Endothelial cell of umbilical vein (primary cell): ENCODE data around the gene AGAP2. TPM values are rescaled to one million over a fixed set of nuclear protein-coding genes. Genes with fewer than 3 reads are reported as not detected.

Source experiments
- BruUV-seq: library from RNA; stranded (reverse); fragments of 400-500 nt; replicated peaks from 2 replicates; lab custom pipeline; 2021; lab: Mats Ljungman, UMichigan
- CTCF ChIA-PET: fragments of 300-600, 350-600 bp; sonication (Branson Sonifier 250); formaldehyde crosslinking; loops from one replicate; lab custom pipeline; 2021; ENCODE audit warnings: antibody characterized with exemption, inconsistent platforms; lab: Charles Lee
- POLR2A ChIA-PET: fragments of 300-600, 350-600 bp; sonication (Branson Sonifier 250); formaldehyde crosslinking; loops from one replicate; lab custom pipeline; 2021; ENCODE audit warnings: antibody characterized with exemption, inconsistent platforms; lab: Charles Lee
- DNase-seq: peaks from one replicate; pipeline ENCODE4 v3.0.0-alpha.2; 2011; ENCODE audit warnings: low read depth, low spot score
- FAIRE-seq: peaks from 2 replicates; lab custom pipeline; 2011; peaks lifted over from hg19 to GRCh38; lab: Jason Lieb, UNC
- H2AFZ ChIP-seq: 2 replicates; pipeline ENCODE4 v1.6.0; 2012; ENCODE audit warnings: low read depth, low read length, control low read depth, inconsistent platforms
- H3K27ac ChIP-seq: 2 replicates; pipeline ENCODE4 v1.5.1; 2011; ENCODE audit warnings: low read depth, mild to moderate bottlenecking, control low read depth, low read length, moderate library complexity; ENCODE audit not compliant: insufficient read depth
- H3K27me3 ChIP-seq, 2 experiments: 2 replicates each; pipeline versions ENCODE4 v1.6.0 to v1.6.1; 2011; ENCODE audit warnings: low read length in 2 of 2, mixed read lengths in 1 of 2; ENCODE audit not compliant: control insufficient read depth in 2 of 2, insufficient read depth in 2 of 2
- H3K36me3 ChIP-seq, 2 experiments: 2 replicates in 1 of 2; 3 replicates in 1 of 2; pipeline ENCODE4 v1.5.1; 2011; ENCODE audit warnings: low read length in 2 of 2, mild to moderate bottlenecking in 1 of 2, moderate library complexity in 1 of 2; ENCODE audit not compliant: control insufficient read depth in 2 of 2, insufficient read depth in 2 of 2; ENCODE audit errors: extremely low read depth in 1 of 2
- H3K4me1 ChIP-seq: 3 replicates; pipeline ENCODE4 v1.5.1; 2011; ENCODE audit warnings: mild to moderate bottlenecking, low read length; ENCODE audit not compliant: control insufficient read depth, insufficient read depth; ENCODE audit errors: extremely low read depth
- H3K4me2 ChIP-seq: 2 replicates; pipeline ENCODE4 v1.6.1; 2011; ENCODE audit warnings: low read length, control low read depth, mixed read lengths; ENCODE audit not compliant: insufficient read depth
- H3K4me3 ChIP-seq, 3 experiments: fragments of 200-600 bp in 1 of 3; sonication (generic), shearing (Covaris generic) in 1 of 3; replicated peaks in 1 of 3; 2 replicates each; pipeline ENCODE4 v1.5.1; 2011 to 2016; ENCODE audit warnings: control low read depth in 3 of 3, low read length in 3 of 3, mild to moderate bottlenecking in 2 of 3, inconsistent platforms in 1 of 3, low read depth in 1 of 3, moderate library complexity in 1 of 3; ENCODE audit not compliant: insufficient read depth in 1 of 3
- H3K79me2 ChIP-seq: 2 replicates; pipeline ENCODE4 v1.6.0; 2012; ENCODE audit warnings: low read length, inconsistent platforms; ENCODE audit not compliant: control insufficient read depth, insufficient read depth
- H3K9ac ChIP-seq: replicated peaks from 2 replicates; pipeline ENCODE3; 2011; ENCODE audit warnings: low read length, control low read depth; ENCODE audit not compliant: insufficient read depth; ENCODE audit errors: extremely low read depth
- H3K9me1 ChIP-seq: replicated peaks from 3 replicates; pipeline ENCODE4 v1.6.0; 2011; ENCODE audit warnings: mild to moderate bottlenecking, low read length; ENCODE audit not compliant: control insufficient read depth, insufficient read depth; ENCODE audit errors: extremely low read depth
- H3K9me3 ChIP-seq: replicated peaks from 2 replicates; pipeline ENCODE4 v1.5.1; 2012; ENCODE audit warnings: low read length, inconsistent platforms; ENCODE audit not compliant: control insufficient read depth, insufficient read depth
- H4K20me1 ChIP-seq: replicated peaks from 2 replicates; pipeline ENCODE3; 2011; ENCODE audit warnings: mild to moderate bottlenecking, low read length; ENCODE audit not compliant: control insufficient read depth, insufficient read depth; ENCODE audit errors: extremely low read depth
- EZH2 ChIP-seq: IDR thresholded peaks from 2 replicates; pipeline ENCODE4 v1.6.1; 2012; ENCODE audit warnings: borderline replicate concordance, low read depth, mild to moderate bottlenecking, moderate library complexity, low read length, inconsistent platforms; ENCODE audit not compliant: severe bottlenecking
- FOS ChIP-seq: IDR thresholded peaks from 2 replicates; pipeline ENCODE4 v1.6.1; 2011; ENCODE audit warnings: mild to moderate bottlenecking, low read length, moderate library complexity, borderline replicate concordance; ENCODE audit not compliant: insufficient read depth
- GATA2 ChIP-seq: IDR thresholded peaks from 2 replicates; pipeline ENCODE4 v1.7.0; 2011; ENCODE audit warnings: low read depth, mild to moderate bottlenecking, moderate library complexity, mixed read lengths, low read length; ENCODE audit not compliant: insufficient read length, insufficient read depth
- JUN ChIP-seq: IDR thresholded peaks from 2 replicates; pipeline ENCODE4 v1.6.1; 2011; ENCODE audit warnings: borderline replicate concordance, low read depth; ENCODE audit not compliant: insufficient read length, insufficient read depth
- MYC ChIP-seq: IDR thresholded peaks from one replicate; pipeline ENCODE4 v1.6.1; 2011; ENCODE audit warnings: mild to moderate bottlenecking, low read depth, low read length
- POLR2A ChIP-seq: IDR thresholded peaks from 2 replicates; pipeline ENCODE4 v1.6.1; 2012; ENCODE audit warnings: low read depth, mild to moderate bottlenecking, control low read depth, low read length
- POLR2AphosphoS5 ChIP-seq: IDR thresholded peaks from 2 replicates; pipeline ENCODE4 v1.6.1; 2012; ENCODE audit warnings: low read depth, mild to moderate bottlenecking, control low read depth, low read length, moderate library complexity; ENCODE audit not compliant: insufficient read depth
- dilution Hi-C: fragments of 300-500 bp; cut with MboI; formaldehyde crosslinking; loops from one replicate; pipeline ENCODE4 v1.15.0; 2019; ENCODE audit warnings: low sequenced_read_pairs; ENCODE audit not compliant: extremely low pct_ligation_motif_present
- intact Hi-C: fragments of 100-400 bp; cut with micrococcal nuclease; formaldehyde crosslinking; loops from one replicate; pipeline ENCODE4 v1.10.0; 2022
- polyA plus RNA-seq, 4 experiments: library from polyadenylated mRNA; depleted of rRNA in 3 of 4; stranded (reverse) in 3 of 4; unstranded in 1 of 4; fragments of >200 nt; gene quantifications; 2 replicates each; pipeline versions ENCODE4 v1.2.1 to v1.2.3, GENCODE V29; 2011 to 2012; ENCODE audit warnings: missing spikeins in 1 of 4
- total RNA-seq: library from RNA; stranded (reverse); gene quantifications from 2 replicates; pipeline ENCODE4 v1.2.3, GENCODE V29; 2021
- TF ChIP-seq, protein P1 (sequence below), 2 donors: IDR thresholded peaks; 1 replicate in 1 of 2; 2 replicates in 1 of 2; pipeline ENCODE4 v1.5.1; 2011; ENCODE audit warnings: low read length in 2 of 2, mild to moderate bottlenecking in 2 of 2, moderate library complexity in 2 of 2, control low read depth in 1 of 2, inconsistent platforms in 1 of 2, low read depth in 1 of 2; ENCODE audit not compliant: insufficient read depth in 1 of 2; ENCODE audit errors: extremely low read depth in 1 of 2
- TF ChIP-seq, protein P2 (sequence below): IDR thresholded peaks from 2 replicates; pipeline ENCODE4 v1.6.1; 2011; ENCODE audit not compliant: insufficient read depth, insufficient read length

Gene AGAP2
- total and polyA plus RNA-seq, 2 donors (not counting 3 experiments of a cell fraction or from before 2014, with no cell fraction given), result 0.04 to 0.24 TPM

DNA sequence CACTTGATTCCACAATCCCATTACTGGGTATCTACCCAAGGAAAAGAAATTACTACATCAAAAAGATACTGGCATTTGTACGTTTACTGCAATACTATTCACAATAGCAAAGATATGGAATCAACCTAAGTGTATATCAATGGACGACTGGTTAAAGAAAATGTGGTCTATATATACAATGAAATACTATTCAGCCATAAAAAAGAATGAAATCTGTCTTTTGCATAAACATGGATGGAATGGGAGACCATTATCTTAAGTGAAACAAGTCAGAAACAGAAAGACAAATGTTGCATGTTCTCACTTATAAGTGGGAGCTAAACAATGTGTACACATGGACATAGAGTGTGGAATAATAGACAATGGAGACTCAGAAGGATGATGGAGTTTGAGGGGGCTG is 49.6 kb downstream of the AGAP2 start:
- Histone ChIP-seq H4K20me1 (no peaks in the 10 kb centered on the region), H3K4me3 (no peak overlapping the region), H3K36me3 (no peaks in the 10 kb centered on the region), H3K27me3 (peaks cover 8 to 26% of the 10 kb centered on the region in 2 experiments), H3K9me1 (no peaks in the 10 kb centered on the region), H3K9ac (no peak overlapping the region), H3K4me2 (no peak overlapping the region), H3K27ac (no peak overlapping the region), H2AFZ (no peak overlapping the region), H3K4me1 (no peaks in the 10 kb centered on the region), H3K9me3 (no peaks in the 10 kb centered on the region), H3K79me2 (no peaks in the 10 kb centered on the region)
- dilution Hi-C loops (no loop called here), intact Hi-C loops (no loop called here)
- POLR2A ChIA-PET, result no interaction called here
- DNase-seq (no peak), FAIRE-seq (no peak)
- BruUV-seq, result no TSS peak
- no peak for TF ChIP-seq EZH2
- TF ChIP-seq POLR2A, result no peak
- TF ChIP-seq, protein P1, sequence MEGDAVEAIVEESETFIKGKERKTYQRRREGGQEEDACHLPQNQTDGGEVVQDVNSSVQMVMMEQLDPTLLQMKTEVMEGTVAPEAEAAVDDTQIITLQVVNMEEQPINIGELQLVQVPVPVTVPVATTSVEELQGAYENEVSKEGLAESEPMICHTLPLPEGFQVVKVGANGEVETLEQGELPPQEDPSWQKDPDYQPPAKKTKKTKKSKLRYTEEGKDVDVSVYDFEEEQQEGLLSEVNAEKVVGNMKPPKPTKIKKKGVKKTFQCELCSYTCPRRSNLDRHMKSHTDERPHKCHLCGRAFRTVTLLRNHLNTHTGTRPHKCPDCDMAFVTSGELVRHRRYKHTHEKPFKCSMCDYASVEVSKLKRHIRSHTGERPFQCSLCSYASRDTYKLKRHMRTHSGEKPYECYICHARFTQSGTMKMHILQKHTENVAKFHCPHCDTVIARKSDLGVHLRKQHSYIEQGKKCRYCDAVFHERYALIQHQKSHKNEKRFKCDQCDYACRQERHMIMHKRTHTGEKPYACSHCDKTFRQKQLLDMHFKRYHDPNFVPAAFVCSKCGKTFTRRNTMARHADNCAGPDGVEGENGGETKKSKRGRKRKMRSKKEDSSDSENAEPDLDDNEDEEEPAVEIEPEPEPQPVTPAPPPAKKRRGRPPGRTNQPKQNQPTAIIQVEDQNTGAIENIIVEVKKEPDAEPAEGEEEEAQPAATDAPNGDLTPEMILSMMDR (IDR thresholded peaks at IDR 0.05; ENCODE audit: extremely low read depth in 1 of 2, insufficient read depth in 1 of 2, low read depth in 1 of 2, low read length in 2 of 2), result no peak
- TF ChIP-seq, protein P2, sequence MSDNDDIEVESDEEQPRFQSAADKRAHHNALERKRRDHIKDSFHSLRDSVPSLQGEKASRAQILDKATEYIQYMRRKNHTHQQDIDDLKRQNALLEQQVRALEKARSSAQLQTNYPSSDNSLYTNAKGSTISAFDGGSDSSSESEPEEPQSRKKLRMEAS, result no peak
- TF ChIP-seq FOS, result no peak
- TF ChIP-seq GATA2, result no peak
- no peak for TF ChIP-seq JUN
- no peak for TF ChIP-seq MYC
- no peak for TF ChIP-seq POLR2AphosphoS5
- CTCF ChIA-PET, result no interaction called here
